ENCODE data around the gene DENND1B. TPM values are rescaled to one million over a fixed set of nuclear protein-coding genes. Genes with fewer than 3 reads are reported as not detected.

Gene DENND1B
- total RNA-seq, 1 donor from 2014 or later, result 10.2 TPM

DNA sequence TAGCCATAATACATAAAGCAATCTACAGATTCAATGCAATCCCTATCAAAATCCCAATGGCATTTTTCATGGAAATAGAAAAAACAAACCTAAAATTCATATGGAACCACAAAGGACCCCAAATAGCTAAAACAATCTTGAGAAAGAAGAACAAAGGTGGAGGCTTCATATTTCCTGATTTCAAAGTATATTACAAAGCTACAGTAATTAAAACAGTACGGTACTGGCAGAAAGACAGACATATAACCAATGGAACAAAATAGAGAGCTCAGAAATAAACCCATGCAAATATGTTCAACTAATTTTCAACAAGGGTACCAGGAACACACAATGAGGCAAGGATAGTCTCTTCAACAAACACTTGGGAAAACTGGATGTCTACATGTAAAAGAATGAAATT is 87.0 kb downstream of the DENND1B start:
- Mint-ChIP-seq H3K27ac (ENCODE audit: unreplicated experiment) (no peak overlapping the region), H3K9me3 (ENCODE audit: unreplicated experiment) (peaks cover 19% of the 10 kb centered on the region), H3K4me3 (ENCODE audit: unreplicated experiment) (no peak overlapping the region), H3K36me3 (ENCODE audit: unreplicated experiment) (peaks cover 16% of the 10 kb centered on the region), H3K27me3 (ENCODE audit: unreplicated experiment) (no peaks in the 10 kb centered on the region), H3K4me1 (ENCODE audit: unreplicated experiment) (peaks cover 16% of the 10 kb centered on the region)
- DNase-seq (ENCODE audit: extremely low spot score, unreplicated experiment), result no peak
- no peak for TF ChIP-seq CTCF (IDR thresholded peaks at IDR 0.05)

- H3K9me3 Mint-ChIP-seq (ENCODE audit: unreplicated experiment), result peaks cover 19% of the 10 kb centered on the region
- no peaks in the 10 kb centered on the region for H3K27me3 Mint-ChIP-seq (ENCODE audit: unreplicated experiment)
- no peak overlapping the region for H3K27ac Mint-ChIP-seq (ENCODE audit: unreplicated experiment)
- peaks cover 23% of the 10 kb centered on the region for H3K4me1 Mint-ChIP-seq (ENCODE audit: unreplicated experiment)
- no peak overlapping the region for H3K4me3 Mint-ChIP-seq (ENCODE audit: unreplicated experiment)
- H3K36me3 Mint-ChIP-seq (ENCODE audit: unreplicated experiment), result peaks cover 16% of the 10 kb centered on the region
- TF ChIP-seq CTCF (IDR thresholded peaks at IDR 0.05), result no peak
- no peak for DNase-seq (ENCODE audit: extremely low spot score, unreplicated experiment)
Observed at GRCh38 chr1:197686702-197687355, 88.5 kb downstream of the DENND1B start.

GRCh38 chr1:197686231-197686630 is 89.0 kb downstream of the DENND1B start:
- Mint-ChIP-seq H3K4me1 (ENCODE audit: unreplicated experiment) (peaks cover 23% of the 10 kb centered on the region), H3K4me3 (ENCODE audit: unreplicated experiment) (no peak overlapping the region), H3K27ac (ENCODE audit: unreplicated experiment) (no peak overlapping the region), H3K27me3 (ENCODE audit: unreplicated experiment) (no peaks in the 10 kb centered on the region), H3K36me3 (ENCODE audit: unreplicated experiment) (peaks cover 16% of the 10 kb centered on the region), H3K9me3 (ENCODE audit: unreplicated experiment) (peaks cover 19% of the 10 kb centered on the region)
- TF ChIP-seq CTCF (IDR thresholded peaks at IDR 0.05), result no peak
- DNase-seq (ENCODE audit: extremely low spot score, unreplicated experiment), result no peak

DNA sequence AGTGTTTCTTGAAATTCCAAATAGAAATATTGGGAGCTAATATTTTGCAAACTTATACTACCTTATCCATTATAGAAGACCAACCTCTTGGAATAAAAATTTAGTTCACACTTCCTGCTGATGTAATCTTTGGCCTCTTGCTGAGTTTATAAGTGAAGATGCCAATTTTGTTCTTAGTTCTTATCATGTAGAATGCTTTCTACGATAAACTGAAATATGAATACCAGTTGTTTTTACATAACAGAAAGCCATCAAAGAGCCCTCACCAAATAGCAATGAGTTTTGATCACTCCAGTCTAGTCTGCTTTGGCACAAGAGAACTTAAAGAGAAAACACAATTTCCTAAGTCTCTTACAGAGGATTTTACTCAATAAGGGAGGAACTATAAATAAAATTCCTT is 89.5 kb downstream of the DENND1B start:
- H3K9me3 Mint-ChIP-seq (ENCODE audit: unreplicated experiment), result peaks cover 19% of the 10 kb centered on the region
- H3K27me3 Mint-ChIP-seq (ENCODE audit: unreplicated experiment), result no peaks in the 10 kb centered on the region
- H3K4me1 Mint-ChIP-seq (ENCODE audit: unreplicated experiment), result peaks cover 23% of the 10 kb centered on the region
- peaks cover 16% of the 10 kb centered on the region for H3K36me3 Mint-ChIP-seq (ENCODE audit: unreplicated experiment)
- H3K27ac Mint-ChIP-seq (ENCODE audit: unreplicated experiment), result no peak overlapping the region
- no peak for DNase-seq (ENCODE audit: extremely low spot score, unreplicated experiment)
- TF ChIP-seq CTCF (IDR thresholded peaks at IDR 0.05), result no peak
- H3K4me3 Mint-ChIP-seq (ENCODE audit: unreplicated experiment), result no peak overlapping the region

- Mint-ChIP-seq H3K27me3 (ENCODE audit: unreplicated experiment) (no peaks in the 10 kb centered on the region), H3K4me1 (ENCODE audit: unreplicated experiment) (peaks cover 23% of the 10 kb centered on the region), H3K27ac (ENCODE audit: unreplicated experiment) (no peak overlapping the region), H3K9me3 (ENCODE audit: unreplicated experiment) (peaks cover 18% of the 10 kb centered on the region), H3K36me3 (ENCODE audit: unreplicated experiment) (peaks cover 15% of the 10 kb centered on the region), H3K4me3 (ENCODE audit: unreplicated experiment) (no peak overlapping the region)
- TF ChIP-seq CTCF (IDR thresholded peaks at IDR 0.05), result no peak
- DNase-seq (ENCODE audit: extremely low spot score, unreplicated experiment), result no peak
Observed at GRCh38 chr1:197683895-197684553, 91.3 kb downstream of the DENND1B start.
